HG03064 (cell line): ENCODE data around the gene PDHX.
"Not testable (repeated sequence)": the region's sequence is repeated elsewhere in the genome, so short reads cannot be mapped to it uniquely, and the experiment has no call there.

ENCODE experiments used
- ATAC-seq: cut with Tn5 transposase; IDR thresholded peaks from one replicate; pipeline ENCODE4 v1.9.1; 2021; ENCODE audit warnings: low read depth; ENCODE audit not compliant: unreplicated experiment

The PDHX gene

DNA sequence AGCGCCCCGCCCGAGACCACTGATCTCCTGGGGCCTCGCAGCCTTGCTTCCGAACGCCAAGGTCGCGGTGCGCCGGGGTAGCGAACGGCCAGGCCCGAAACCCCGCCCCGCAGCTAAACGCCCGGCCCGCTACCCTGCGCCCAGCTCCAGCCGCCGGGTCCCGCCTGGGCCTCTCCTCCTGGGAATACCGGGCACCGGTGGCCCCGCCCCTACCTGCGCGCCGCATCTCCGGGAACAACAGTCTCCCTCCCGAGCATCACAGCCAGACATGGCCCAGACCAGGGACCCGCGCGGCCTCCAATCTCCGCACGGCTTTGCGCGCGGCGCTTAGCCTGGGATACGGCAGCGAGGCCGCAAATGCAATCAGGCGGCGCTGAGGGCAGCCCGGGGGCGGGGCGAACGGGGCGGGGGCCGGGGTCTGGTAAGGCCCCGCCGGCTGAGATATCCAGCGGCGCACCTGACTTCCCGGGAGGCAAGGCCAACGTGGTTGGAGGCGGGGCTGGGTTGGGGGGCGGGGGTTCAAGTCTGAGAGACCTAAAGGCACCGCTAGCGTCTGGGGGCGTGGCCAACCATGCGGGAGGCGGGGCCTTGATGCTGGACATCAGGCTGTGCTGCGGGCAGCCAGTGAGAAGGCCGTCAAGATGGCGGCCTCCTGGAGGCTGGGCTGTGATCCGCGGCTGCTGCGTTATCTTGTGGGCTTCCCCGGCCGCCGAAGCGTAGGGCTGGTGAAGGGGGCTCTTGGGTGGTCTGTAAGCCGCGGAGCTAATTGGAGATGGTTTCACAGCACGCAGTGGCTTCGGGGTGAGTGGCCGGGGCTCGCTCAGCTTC is at the start of gene PDHX, which contains the start of gene APIP:
Gene PDHX, plus strand, starts transcription at position 604 of the 828 bp plus-strand sequence. Its CDS starts 38 bp downstream, at position 642.
Gene APIP, minus strand, starts transcription at position 365 of the 828 bp plus-strand sequence. Its CDS starts 95 bp downstream, at position 270.
- ATAC-seq: peak; percentile 93

DNA sequence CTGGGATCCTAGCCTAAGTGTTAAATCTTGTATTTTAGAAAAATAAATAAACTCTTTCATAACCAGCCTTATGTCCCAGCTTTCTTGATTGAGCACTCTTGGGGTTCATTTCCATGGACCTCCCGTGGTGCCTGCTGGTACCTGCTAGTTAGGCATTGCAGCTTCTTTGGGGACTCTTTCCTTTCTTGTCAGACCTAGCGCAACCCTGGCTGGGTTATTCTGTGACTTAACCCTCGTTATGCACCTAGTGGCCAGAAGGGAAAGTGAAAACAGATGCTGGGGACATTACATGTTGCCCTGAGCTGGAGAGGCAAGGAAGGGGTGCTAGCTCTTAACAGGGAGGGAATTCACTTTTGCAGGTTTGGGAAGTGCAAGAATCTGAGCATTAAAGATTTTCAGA is 47.0 kb upstream of the PDHX start:
- ATAC-seq: no peak

DNA sequence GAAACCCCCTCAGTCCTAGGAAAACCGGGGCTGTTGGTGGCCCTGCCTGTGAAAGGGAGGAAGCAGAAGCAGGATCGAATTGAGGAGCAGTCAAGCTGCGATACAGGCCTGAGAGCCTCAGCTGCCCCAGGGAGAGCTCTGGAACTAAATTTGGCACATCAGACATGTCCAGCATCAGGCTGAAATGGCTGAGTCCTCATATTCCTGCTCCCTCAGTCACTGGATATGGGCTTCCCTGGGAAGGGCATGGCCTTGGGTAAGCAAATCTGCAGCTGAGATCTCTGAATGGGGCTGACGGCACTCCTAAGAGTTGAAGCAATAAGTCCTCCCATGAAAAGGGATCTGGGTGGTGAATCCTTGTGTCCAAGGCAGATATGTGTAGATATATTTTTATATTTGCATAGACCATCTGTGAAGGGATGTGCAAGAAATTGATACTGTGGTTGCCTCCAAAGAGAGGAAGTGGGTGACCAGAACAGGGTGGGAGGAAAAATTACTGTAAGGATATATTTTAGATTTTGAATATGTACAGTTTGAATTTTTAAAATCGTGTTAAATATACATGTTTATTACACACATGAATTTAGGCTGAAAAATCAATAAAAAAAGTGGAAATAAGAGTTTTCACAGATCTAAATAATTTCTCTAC is 45.7 kb upstream of the PDHX start:
- ATAC-seq: no peak

DNA sequence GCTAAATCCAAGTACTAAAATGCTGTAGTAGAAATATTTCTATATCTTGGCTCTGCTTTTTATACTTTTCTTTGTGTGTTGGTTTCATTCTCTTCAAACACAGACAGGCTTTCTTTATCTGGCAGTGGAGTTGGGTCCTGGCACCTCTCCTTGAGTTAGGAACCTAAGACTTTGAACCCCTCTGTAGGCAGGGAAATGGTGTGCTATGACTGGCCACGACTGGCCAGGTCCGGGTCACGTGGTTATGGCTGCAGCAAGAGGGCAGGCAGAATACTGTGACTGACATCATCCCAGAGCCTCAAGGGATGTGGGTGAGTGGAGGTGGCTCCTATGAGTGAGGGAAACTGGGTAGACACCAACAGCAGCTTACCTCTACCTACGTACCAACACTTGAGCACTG is 42.2 kb upstream of the PDHX start:
- no peak for ATAC-seq

DNA sequence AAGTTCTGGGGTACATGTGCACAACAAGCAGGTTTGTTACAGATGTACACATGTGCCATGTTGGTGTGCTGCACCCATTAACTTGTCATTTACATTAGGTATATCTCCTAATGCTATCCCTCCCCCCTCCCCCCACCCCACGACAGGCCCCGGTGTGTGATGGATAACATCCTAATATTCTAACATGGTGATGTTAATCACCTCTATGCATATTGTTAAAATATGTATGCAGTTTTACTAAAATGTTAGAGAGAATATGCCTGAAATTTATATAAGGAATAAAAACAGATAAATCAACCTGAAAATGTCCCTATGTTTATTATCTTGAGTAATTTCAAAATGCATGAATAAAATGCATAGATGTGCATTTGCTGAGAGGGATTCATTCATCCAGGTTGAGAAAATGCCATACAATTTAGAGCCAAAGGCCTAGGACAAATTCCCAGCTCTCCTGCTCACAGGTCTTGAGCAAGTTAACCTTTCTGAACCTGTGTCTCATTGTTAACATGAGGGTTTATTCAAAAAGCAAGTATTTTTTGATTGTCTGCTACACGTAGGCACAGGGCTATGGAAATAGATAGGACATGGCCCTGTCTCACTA is 38.9 kb upstream of the PDHX start:
- ATAC-seq: no peak

DNA sequence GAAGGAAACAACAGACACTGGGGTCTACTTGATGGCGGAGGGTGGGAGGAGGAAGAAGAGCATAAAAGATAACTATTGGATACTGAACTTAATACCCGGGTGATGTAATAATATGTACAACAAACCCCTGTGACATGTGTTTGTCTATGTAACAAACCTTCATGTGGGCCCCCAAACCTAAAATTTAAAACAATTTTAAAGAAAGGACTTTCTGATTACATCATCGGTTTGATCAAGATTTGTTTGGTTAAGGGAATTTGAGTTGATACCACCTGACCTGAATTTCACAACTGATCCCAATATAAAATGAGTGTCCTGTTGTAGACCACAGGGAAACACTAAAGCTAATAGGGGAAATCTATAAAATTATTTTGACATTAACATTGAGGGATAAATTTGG is 34.5 kb upstream of the PDHX start:
- ATAC-seq: no peak

DNA sequence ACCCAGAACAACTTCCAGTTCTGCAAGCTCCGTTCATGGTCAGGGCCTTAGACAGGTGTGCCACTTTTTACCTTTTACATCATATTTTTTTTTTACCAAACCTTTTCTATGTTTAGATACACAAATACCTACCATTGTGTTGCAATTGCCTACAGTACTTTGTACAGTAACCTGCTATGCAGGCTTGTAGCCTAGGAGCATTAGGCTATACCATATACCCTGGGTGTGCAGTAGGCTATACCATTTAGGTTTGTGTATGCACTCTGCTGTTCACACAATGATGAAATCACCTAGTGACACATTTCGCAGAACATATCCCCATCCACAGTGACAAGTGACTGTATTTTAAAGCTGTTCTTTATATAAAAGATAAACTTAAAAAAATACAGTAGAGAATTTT is 29.8 kb upstream of the PDHX start:
- ATAC-seq: no peak

DNA sequence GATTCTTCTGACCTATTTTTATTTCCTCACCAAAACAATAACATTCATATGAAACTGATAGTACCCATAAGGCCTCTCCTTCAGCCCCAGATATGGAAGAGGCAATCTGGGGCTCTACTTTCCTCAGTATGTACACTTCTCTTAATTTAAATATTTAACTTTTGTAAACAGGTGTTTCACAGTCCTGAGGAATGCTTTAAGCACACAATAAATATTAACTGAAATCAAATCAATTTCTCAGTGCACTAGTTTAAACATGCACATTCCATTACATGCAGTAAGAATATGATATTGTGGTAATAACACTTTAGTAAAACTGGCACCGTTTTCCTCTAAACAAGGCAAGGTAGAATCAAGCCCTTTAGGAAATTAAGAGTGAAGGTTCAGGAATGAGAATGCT is 29.2 kb upstream of the PDHX start:
- ATAC-seq: no peak

DNA sequence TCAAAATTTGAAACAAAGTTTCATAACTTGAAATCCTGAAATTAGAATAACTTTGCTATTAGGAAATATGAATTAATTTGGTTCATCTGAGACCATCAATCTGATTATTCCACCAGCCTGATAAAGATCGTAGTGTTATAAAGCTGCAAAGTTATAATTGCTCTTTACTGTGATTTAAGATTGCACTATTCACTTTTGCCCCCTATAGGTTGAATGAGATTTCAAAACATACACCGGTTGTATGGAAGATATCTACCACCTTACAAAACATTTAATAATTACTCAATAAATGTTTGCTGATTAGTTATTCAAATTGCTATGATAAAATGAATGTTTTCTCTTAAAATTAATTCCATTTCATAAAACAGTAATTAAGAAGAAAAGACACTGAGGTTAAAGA is 26.3 kb upstream of the PDHX start:
- no peak for ATAC-seq

DNA sequence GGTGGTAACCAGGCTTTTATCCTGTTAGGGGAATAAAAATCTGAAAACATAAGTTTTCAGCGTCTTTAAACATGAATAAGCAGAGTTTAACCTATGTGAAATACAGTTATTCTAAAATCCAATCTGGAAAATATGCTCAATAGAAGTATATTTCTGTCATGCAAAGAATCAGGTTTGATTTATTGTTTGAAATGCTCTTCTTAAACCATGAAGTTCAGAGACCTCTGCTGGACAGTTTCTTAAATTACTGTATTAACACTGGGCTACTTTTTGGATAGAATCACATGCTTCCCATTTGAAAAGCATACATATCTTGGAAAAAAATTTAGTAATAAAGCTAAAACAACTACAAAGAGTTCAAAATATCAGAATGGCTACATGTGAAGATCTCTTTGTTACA is 25.6 kb upstream of the PDHX start:
- no peak for ATAC-seq

DNA sequence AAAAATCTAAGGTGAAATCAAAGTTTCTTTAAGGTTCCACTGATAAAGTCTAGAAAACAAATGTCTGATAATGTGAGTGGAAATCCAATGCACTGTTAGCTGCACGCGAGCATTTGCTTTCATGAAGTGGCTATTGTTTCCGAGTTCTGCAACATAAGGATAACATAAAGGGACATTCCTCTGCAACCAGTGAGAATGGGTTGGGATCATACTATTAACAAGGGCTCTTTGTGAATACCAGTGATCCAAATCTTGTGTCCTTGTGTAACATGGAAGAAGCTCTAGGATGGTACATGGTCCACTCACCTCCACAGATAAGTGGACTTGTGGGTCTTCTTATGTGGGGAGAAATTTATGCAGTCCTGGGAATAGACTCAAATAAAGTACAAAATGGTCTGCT is 24.8 kb upstream of the PDHX start:
- ATAC-seq: no peak

DNA sequence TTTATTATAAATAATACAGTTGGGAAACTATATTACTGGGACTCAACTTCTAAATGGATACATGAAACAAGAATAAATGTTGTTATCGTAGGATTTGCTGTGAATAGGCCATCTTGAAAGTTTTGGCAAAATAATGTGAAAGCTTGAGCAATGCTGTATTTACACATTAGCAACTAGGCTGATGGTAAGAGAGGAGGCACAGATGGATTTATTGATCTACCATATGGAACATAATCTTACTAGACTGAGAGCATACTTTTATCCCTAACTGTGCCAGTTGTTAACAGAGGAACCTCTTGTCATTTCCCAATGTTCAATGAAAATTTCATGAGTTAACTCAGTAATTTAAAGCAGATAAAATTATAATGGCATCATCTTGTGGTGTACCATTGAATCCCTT is 23.0 kb upstream of the PDHX start:
- ATAC-seq: no peak

DNA sequence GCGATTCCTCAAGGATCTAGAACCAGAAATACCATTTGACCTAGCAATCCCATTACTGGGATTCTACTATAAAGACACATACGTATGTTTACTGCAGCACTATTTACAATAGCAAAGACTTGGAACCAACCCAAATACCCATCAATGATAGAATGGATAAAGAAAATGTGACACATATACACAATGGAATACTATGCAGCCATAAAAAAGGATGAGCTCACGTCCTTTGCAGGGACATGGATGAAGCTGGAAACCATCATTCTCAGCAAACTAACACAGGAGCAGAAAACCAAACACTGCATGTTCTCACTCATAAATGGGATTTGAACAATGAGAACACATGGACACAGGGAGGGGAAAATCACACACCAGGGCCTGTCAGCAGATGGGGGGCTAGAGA is 20.2 kb upstream of the PDHX start:
- ATAC-seq: not testable (repeated sequence)

DNA sequence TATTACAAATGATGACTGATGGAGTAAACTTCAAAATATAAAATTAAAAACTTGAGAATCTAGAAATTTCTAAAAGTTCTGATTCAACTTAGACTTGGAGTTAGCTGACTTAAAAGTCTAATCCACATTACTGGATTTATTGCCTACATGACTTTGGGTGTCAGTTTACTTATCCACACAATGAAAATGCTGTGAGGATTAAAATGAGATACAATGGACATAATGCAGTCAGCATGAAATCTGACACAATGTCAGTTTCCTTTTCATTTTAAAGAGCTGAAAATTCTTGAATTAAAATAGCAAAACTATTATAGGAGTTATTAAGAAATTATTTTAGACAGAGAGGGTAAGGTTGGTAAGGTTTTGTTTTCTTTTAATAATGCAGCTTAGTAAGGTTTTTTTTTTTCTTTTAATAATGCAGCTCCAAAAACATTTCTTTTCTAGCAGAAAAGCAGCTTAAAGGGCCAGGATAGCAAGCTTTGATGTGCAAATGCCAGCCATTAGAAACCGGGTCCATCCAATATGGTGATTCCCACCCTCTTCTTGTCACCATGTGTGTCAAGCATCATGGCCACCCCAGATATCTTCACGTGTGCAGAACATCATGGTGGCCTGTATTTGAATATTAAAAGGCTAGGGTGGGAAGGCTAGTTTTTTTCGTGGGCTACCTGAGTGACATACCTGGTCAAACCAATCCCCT is 19.1 kb upstream of the PDHX start:
- no peak for ATAC-seq

DNA sequence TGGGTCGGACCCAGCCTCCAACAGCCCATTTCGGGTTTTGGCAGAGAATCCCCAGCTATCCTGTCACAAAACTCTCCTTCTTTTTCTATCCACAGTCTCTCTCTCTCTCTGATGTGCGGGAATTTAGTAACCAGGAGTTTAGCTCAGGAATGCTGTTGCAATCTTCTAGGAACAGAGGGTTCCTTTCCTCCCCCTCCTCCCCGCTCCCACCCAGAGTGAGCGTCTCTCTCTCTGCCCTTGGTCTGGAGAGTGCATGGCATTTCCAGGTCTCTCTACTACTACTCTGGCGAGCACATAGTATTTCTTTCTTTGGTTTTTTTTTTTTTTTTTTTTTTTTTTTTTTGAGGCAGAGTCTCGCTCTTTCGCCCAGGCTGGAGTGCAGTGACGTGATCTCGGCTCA is 17.9 kb upstream of the PDHX start:
- no peak for ATAC-seq

DNA sequence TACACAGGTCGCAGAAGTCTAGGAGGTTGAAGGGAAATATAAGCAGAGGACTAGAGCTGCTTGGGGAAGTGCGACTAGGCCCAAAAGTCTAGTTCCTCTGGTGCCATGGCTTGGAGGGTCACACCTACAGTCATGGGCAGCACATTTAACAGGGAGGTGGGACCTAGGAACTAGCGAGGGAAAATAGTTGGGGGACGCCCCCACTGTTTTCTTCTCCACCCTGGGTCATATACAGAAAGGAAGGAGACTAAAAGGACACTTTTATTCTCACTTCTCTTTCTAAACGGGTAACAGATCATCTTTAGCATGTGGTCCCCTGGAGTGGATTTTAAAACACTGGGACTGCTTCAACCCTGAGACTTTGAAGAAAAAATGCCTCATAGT is 16.8 kb upstream of the PDHX start:
- no peak for ATAC-seq

DNA sequence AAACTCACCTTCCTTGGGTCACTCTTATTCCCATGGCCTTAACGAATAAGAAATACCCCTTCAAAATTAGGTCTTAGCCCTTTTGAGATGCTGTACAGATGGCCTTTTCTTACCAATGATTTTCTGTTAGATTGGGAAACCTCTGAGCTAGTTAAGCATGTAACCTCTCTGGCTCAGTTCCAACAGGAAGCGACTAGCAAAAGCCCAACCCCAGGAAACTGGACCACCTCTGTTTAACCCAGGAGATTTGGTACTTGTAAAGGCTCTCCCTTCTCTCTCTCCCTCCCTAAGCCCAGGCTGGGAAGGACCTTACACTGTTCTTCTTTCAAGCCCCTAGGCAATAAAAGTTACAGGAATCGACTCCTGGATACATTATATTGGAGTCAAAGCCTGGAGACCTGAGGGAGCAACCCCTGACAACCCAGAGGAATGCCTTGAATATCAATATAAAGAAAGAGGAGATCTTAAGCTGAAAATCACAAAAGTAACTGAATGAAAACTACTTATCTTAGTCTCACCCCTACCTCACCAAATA is 11.9 kb upstream of the PDHX start:
- ATAC-seq: no peak

DNA sequence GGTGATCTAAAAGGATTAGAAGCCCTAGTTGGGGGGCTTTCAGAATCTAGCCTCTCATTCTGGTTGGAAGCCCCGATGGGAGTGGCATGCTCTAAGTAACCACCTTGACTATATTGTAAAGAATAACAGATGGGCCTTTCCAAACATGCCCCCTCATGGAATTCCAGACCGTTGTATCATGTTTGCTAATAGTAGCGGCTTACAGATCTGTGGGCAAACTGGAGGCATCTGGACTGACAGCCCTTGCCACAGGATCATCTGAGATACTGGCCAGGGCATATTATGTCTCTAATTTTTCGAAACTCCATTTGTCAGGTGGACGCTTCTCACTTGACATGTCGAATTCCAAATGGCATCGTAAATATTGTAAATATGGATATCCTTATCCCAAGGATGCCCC is 10.8 kb upstream of the PDHX start:
- no peak for ATAC-seq

DNA sequence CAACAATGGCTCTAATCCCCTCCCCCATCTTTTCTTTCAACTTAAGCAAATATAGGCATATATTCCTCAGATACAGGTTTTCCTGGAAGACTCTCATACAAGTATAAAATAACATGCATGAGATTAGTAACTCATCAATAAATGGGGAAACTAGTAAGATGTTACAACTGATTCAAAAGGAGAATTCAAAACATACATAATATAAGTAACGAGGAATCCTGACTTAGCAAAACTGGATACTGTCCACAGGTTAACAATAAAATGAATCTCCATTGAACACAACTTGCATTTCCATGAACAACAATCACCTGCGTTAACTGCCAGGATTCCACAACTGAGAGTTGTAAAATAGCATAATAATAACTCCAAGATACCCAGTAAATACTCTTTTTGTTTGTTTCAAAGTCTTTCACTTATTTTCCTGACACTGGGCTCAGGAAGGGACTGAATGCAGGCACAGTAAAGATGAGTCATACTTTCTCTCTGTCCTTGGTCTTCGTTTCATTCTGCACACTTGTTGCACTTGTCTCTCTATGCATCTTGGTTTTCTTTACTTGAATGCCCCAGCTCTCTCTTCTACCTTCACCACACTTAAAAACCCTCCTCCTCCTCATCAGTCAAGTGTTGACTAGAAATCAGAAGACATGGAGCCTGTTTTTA is 8.4 kb upstream of the PDHX start:
- ATAC-seq: peak; percentile 74

DNA sequence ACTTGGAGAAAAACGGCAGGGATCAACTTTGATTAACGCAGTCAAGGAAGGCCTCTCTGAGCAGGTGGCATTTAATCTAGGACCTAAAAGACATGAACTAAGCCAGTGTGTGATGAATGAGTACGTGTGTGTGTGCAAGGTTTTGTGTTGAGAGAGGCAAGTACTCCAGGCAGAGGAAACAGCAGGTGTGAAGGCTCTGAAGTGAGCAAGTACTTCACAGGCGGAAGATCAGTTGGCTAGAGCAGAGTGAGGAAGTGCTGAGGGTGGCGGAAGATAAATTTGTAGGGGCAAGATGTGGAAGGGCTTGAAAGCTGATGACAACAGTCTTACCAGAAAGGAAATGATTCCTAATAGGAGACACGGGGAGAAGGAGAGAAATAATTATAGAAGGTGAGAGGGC is 7.0 kb upstream of the PDHX start:
- no peak for ATAC-seq
